Activated CD4-positive, alpha-beta T cell treated with anti-CD3 and anti-CD28 coated beads, Interleukin-2, Interleukin-6, amounts not matched to agents 100 ng/mL and 50 ng/mL, durations not matched to agents 16 hours and 8 hours (primary cell): Measurements from ENCODE around the gene CYSTM1.
A peak's percentile ranks its signal among the peaks of the same experiment; 100 is the strongest.
"Not testable (repeated sequence)": the region's sequence is repeated elsewhere in the genome, so short reads cannot be mapped to it uniquely, and the experiment has no call there.

Experiments used
- DNase-seq: peaks from one replicate; pipeline ENCODE4 v3.0.0-alpha.2; 2020

CYSTM1 gene

GRCh38 chr5:140181002-140181483, 6.1 kb downstream of the CYSTM1 start:
- no peak for DNase-seq

DNA sequence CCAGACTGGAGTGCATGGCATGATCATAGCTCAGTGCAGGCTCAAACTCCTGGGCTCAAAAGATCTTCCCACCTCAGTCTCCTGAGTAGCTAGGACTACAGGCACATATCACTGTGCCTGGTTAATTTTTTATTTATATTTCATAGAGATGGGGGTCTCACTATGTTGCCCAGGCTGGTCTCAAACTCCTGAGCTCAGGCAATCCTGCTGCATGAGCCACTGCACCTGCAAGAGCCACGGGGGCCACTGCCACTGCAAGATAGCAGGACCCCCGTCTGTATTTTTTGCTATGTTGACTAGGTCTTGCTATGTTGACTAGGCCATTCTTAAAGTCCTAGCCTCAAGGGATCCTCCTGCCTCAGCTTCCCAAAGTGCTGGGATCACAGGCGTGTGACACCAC, 6.5 kb downstream of the CYSTM1 start:
- no peak for DNase-seq

GRCh38 chr5:140182075-140182711, 7.2 kb downstream of the CYSTM1 start:
- DNase-seq: no peak

DNA sequence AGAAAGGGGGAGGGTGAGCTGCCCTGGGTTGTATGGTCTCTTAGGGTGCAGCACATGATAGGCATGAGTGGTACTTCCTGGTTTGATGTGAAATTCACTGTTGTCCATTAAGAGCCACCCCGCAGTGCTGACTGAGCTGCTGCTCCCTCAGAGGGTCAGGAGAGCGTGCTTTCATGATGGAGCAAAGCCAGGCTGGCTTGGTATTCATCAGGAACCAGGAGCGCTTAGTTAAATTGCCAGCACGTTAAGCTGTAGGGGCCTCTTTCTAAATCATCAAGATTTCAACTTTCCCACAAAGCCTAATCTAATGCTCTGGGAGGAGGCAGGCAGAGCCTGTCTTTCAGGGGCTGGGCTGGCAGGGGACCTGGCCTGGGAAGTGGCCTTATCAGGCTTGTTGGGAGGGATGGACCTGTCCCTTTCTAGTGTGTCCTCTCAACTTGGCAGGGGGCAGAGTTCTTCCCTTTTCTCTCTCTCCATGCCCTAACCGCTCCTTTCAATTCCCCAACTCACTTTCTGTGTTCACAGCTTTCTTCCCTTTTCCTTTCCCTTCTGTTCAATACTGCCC, 7.9 kb downstream of the CYSTM1 start:
- no peak for DNase-seq

DNA sequence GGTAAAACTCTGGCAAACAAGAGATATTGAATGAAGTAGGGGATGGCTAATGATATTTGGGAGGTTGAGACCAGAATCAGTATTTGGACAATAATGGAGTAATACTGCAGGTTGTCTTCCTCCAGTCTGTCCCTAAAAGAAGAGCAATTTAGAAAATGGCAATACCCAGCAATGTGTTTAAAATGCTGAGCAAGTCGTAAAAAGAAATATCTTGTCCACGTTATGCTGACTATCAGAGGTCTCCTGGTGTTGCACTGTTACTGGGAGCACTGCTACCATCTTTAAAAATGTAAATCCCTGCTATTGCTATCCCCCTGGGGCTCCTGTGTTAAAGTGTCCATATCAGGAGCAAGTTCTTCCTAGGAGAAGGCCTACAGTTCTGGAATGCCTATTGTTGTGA, 10.4 kb downstream of the CYSTM1 start:
- DNase-seq: no peak

DNA sequence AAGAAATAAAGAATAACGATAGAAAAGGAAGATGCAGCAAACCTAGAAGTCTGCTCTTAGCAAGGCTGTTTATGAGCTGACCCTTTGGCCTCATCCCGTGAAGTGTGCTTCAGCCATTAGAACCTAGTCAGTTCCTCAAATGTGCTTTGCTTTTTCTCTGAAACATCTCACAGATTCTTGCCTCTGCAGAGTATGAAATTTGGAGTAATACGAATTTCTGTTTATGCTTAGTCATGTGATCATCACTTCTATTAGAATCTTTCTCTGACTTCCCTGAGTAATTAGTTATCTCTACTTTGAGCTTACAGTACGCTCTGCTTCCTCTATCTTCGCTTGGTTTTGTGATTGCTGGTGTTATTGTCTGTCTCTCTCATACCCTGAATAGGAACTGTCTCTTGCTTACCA, 11.3 kb downstream of the CYSTM1 start:
- DNase-seq: no peak

GRCh38 chr5:140189253-140189652, 14.3 kb downstream of the CYSTM1 start:
- no peak for DNase-seq

- DNase-seq: no peak
Observed at GRCh38 chr5:140189977-140190871, 15.2 kb downstream of the CYSTM1 start.

DNA sequence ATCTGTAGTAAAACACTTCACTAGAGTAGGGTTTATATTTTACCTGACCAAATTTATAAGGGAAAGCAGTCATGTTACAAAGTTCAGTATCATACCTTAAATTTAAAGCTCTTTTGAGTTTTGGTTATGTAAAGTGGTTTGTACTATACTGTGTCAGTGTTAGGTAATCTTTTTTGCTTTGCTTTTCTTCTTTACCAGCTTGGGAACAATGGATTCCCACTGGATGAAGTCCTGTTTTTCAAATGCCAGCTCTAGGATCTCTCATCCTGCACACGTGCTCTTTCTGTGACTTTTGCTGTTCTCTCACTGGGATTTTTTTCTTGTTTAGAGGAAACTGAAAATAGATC, 15.9 kb downstream of the CYSTM1 start:
- no peak for DNase-seq

GRCh38 chr5:140192715-140193430, 17.9 kb downstream of the CYSTM1 start:
- DNase-seq: no peak

- no peak for DNase-seq
Observed at GRCh38 chr5:140194662-140195061, 19.7 kb downstream of the CYSTM1 start.

DNA sequence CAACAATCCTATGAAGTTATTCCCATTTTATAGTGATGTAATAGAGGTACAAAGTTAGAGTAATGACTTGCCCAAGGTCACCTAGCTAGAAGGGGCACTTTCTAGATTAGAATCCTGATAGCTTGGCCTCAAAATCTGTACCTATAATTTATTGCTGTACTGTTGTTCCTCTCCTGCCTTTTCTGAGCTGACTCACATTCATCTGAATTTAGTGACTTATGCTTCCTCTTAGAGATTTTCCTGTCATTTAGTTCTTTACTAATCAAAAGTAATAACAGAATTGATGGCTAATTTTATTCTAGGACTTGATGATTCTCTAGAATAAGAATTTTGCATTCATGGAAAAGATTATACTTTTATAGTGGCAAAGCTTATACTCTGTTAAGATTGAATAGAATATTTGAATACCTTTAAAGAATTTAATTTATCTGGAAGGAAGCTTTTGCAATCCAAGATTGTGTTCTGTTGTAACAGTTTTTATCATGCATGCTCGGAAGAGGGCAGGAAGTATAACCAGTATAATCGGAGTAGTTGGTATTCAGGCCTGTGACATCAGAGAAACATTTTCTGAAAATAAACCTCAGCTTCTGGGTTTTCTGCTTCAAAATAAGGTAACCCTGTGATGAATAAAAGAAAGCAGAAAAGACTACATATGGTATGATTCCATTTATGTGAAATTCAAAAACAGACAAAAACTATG, 21.3 kb downstream of the CYSTM1 start:
- no peak for DNase-seq

- DNase-seq: no peak
Observed at GRCh38 chr5:140197023-140197422, 22.0 kb downstream of the CYSTM1 start.

DNA sequence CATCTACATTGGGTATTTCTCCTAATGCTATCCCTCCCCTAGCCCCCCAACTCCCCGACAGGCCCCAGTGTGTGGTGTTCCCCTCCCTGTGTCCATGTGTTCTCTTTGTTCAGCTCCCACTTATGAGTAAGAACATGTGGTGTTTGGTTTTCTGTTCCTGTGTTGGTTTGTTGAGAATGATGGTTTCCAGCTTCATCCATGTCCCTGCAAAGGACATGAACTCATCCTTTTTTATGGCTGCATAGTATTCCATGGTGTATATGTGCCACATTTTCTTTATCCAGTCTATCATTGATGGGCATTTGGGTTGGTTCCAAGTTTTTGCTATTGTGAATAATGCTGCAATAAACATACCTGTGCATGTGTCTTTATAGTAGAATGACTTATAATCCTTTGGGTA, 23.9 kb downstream of the CYSTM1 start:
- not testable (repeated sequence) for DNase-seq

- no peak for DNase-seq
Observed at GRCh38 chr5:140202078-140202477, 27.1 kb downstream of the CYSTM1 start.

GRCh38 chr5:140202610-140203009, 27.6 kb downstream of the CYSTM1 start:
- DNase-seq: no peak

GRCh38 chr5:140205216-140205615, 30.2 kb downstream of the CYSTM1 start:
- DNase-seq: no peak

GRCh38 chr5:140205952-140206351, 31.0 kb downstream of the CYSTM1 start:
- no peak for DNase-seq

DNA sequence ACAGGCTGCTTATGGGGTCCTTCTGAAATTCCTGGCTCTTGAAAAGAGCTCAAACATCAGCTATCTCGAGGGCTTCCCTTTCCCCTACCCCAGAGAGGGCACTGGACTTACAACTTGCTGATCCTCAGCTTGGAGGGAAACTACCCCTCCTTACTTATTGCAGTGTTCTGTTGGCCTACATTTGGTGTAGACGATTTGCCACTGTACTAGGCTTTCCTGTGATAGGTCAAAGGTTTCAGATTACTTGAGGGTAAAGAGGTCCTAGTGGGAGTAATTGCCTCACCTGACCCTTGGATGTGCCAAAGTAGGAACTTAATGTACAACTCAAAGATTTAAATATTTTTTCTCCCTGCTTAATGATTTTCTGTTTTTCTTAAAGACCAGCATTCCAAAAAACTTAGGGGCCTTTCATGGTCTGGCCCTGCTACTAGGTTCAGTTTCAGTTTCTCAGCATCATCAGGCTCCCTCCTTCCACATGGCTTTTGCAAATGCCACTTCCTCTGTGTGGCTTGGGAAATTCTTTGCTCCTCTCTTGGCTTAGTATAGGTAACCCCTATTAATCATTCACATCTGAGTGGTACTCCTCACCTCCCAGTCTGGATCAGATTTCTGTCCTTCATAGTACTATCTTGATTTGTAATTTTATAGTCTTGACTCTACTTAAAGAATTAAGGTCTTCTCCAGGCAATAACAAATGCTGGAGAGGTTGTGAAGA, 32.4 kb downstream of the CYSTM1 start:
- no peak for DNase-seq

DNA sequence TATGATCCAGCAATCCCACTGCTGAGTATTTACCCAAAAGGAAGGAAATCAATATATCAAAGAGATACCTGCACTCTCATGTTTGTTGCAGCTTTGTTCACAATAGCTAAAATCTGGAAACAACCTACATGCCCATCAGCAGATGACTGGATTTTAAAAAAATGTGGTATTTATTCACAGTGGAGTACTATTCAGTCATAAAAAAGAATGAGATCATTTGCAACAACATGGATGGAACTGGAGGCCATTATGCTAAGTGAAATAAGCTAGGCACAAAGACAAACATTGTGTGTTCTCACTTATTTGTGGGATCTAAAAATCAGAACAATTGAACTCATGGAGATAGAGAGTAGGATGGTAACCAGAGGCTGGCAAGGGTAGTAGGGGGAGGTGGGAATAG, 33.1 kb downstream of the CYSTM1 start:
- no peak for DNase-seq

DNA sequence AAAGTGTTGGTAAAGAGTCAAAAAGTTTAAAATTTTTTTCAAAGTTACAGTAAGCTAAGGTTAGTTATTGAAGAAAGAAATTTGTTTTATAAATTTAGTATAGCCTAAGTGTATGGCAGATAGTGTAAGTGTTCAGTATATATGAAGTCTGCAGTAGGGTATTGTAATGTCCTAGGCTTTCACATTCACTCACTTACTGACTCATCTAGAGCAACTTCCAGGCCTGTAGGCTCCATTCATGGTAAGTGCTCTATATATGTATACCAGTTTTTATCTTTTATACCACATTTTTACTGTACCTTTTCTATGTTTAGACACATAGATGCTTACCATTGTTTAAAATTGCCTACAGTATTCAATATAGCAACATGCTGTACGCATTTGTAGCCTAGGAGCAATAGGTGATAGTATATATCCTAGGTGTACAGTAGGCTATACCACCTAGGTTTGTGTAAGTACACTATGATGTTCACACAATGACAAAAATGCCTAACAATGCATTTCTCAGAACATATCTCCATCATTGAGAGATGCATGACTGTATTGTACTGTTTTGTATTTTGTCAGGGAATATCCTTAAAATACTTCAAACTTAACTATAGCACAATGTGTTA, 38.5 kb downstream of the CYSTM1 start:
- DNase-seq: peak; percentile 52

DNA sequence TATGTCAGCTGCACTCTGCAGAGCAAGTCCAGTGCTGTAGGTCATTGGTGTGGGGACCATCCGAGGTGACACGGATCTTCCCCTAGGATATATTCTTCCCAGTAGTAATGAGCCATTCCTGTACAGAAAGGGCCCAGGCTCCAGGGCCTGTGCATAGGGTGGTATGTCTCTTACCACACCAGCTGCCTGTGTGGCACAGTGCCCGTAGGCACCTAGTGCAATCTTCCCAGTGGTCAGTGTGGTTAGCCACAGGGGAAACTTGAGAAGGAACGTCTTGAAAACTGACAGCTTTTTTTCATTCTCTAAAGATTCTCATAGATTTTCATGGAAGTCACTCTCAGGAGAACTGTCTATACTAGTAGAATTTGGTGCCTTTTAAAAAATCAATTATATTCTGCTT, 39.8 kb downstream of the CYSTM1 start:
- DNase-seq: peak; percentile 28
